Colonic mucosa (tissue), 4 donors: ENCODE results near the gene LAYN. TPM values are rescaled to one million over a fixed set of nuclear protein-coding genes. Genes with fewer than 3 reads are reported as not detected.

ENCODE experiments used
- DNase-seq: peaks from one replicate; pipeline ENCODE4 v3.0.0-alpha.2; 2020
- H3K27ac ChIP-seq: fragments of 200-600 bp; one replicate; pipeline ENCODE4 v1.8.0; 2021
- H3K27me3 ChIP-seq: fragments of 200-600 bp; one replicate; pipeline ENCODE4 v1.8.0; 2021
- H3K36me3 ChIP-seq: fragments of 200-600 bp; one replicate; pipeline ENCODE4 v1.8.0; 2021
- H3K4me1 ChIP-seq: fragments of 200-600 bp; one replicate; pipeline ENCODE4 v1.8.0; 2021; ENCODE audit warnings: mild to moderate bottlenecking
- H3K4me3 ChIP-seq: fragments of 200-600 bp; one replicate; pipeline ENCODE4 v1.8.0; 2021
- H3K9ac ChIP-seq, 2 donors: one replicate each; pipeline ENCODE4 v1.7.0; 2013; ENCODE audit warnings: control low read depth in 2 of 2, low read depth in 2 of 2, low read length in 2 of 2
- H3K9me3 ChIP-seq: fragments of 200-600 bp; one replicate; pipeline ENCODE4 v1.8.0; 2021
- intact Hi-C: fragments of 100-400 bp; cut with DNase I; formaldehyde crosslinking; loops from one replicate; pipeline ENCODE4 v1.14.1; 2022
- total RNA-seq, 2 donors: library from RNA; stranded (reverse); fragmentation: NEBNext Ultra II Directional in 1 of 2; extraction: Animal tissue kit (Norgen Biotek cat#: 25700) in 1 of 2; gene quantifications; one replicate each; pipeline ENCODE4 v1.2.1, GENCODE V29; 2021
- TF ChIP-seq, protein P1 (sequence below): fragments of 200-600 bp; IDR thresholded peaks from one replicate; pipeline ENCODE4 v1.8.0; 2022; ENCODE audit warnings: antibody characterized with exemption, mild to moderate bottlenecking
- donor health status: healthy.
- donor health status: DM: no; HTN: no; CAD: no.
- donor health status: DM: no; HTN: no; CAD: no.

The LAYN gene
- total RNA-seq, 2 donors from 2014 or later, result 0.99 to 9.0 TPM

DNA sequence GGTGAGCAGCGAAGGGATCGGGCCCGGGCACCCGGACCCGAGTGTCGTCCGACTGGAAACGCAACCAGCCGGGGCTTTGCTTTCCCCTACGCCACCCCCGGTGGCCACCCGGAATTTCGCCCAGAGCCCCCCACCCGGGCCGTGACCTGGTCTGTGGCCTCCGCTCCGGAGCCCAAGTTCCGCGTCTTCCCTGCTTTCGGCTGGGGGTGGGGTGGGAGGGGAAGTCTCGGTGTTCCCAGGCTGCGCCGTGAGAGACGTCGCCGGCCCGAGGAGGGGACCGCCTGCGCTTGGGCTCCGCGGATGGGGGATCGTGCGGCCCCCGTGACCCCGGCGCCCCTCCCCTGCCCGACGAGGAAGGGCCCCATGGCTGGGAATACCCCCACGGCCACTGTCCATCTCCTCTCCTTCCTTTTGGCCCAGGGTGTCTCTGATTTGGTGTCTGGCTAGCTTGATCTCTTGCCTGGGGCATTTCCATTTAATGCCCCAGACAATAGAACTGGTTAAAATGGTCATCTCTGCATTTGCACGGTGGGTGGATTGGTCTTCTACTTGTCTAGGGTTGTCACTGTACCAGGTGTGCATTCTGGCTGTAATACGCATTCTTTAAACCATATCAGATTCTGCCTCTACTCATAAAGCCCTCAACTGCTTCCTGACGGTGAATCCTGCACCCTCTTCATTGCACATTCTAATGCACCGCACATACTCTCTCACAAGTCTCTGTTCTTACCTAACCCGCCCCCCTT is 62.5 kb downstream of the LAYN start:
- intact Hi-C loops, result loop anchor here (1.0 to 10.0 kb wide), 2 partner anchors 112 to 174 kb away; no protein-coding TSS in a partner anchor
- no peaks in the 10 kb centered on the region for H3K27me3 ChIP-seq
- DNase-seq, result peak; percentile 42
- H3K9ac ChIP-seq, result peak overlapping the region; percentile 95
- H3K9me3 ChIP-seq, result no peaks in the 10 kb centered on the region
- H3K27ac ChIP-seq, result peak overlapping the region; percentile 97
- peak overlapping the region; percentile 93 for H3K4me3 ChIP-seq
- no peaks in the 10 kb centered on the region for H3K4me1 ChIP-seq
- TF ChIP-seq, protein P1, sequence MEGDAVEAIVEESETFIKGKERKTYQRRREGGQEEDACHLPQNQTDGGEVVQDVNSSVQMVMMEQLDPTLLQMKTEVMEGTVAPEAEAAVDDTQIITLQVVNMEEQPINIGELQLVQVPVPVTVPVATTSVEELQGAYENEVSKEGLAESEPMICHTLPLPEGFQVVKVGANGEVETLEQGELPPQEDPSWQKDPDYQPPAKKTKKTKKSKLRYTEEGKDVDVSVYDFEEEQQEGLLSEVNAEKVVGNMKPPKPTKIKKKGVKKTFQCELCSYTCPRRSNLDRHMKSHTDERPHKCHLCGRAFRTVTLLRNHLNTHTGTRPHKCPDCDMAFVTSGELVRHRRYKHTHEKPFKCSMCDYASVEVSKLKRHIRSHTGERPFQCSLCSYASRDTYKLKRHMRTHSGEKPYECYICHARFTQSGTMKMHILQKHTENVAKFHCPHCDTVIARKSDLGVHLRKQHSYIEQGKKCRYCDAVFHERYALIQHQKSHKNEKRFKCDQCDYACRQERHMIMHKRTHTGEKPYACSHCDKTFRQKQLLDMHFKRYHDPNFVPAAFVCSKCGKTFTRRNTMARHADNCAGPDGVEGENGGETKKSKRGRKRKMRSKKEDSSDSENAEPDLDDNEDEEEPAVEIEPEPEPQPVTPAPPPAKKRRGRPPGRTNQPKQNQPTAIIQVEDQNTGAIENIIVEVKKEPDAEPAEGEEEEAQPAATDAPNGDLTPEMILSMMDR, result no peak
- no peaks in the 10 kb centered on the region for H3K36me3 ChIP-seq

DNA sequence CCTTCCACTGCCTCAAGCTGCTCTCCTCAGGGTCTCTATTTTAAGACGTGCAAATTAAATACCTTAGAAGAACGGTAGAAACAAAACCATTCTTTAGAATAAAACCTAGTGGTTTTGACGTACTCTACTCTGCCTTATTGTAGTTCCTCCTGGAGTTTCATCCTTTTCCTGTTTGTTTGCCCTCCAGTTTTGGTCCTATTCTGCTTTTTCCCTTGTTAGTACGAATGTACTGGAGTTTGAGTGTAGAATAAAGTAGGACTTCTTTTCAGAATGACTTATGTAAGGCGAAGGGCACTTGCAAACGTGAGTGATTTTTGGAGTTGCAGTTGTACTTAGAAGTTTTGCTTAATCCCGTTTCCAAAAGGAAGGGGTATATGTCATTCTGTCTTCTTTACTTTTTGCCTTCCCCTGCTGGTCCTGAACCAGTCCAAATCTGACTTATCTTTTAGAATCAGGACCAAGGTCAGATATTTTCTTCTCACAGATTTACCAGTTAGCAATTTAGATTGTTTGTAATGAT is 63.2 kb downstream of the LAYN start:
- Histone ChIP-seq H3K9me3 (no peaks in the 10 kb centered on the region), H3K27me3 (no peaks in the 10 kb centered on the region), H3K4me3 (peak overlapping the region; percentile 93), H3K27ac (peak overlapping the region; percentile 97), H3K4me1 (no peaks in the 10 kb centered on the region), H3K9ac (peak overlapping the region in 1 of 2 donors; percentile 95), H3K36me3 (no peaks in the 10 kb centered on the region)
- intact Hi-C loops, result loop anchor here (10.0 kb wide), 1 partner anchor 111 kb away; no protein-coding TSS in a partner anchor
- no peak for DNase-seq
- TF ChIP-seq, protein P1, result no peak

DNA sequence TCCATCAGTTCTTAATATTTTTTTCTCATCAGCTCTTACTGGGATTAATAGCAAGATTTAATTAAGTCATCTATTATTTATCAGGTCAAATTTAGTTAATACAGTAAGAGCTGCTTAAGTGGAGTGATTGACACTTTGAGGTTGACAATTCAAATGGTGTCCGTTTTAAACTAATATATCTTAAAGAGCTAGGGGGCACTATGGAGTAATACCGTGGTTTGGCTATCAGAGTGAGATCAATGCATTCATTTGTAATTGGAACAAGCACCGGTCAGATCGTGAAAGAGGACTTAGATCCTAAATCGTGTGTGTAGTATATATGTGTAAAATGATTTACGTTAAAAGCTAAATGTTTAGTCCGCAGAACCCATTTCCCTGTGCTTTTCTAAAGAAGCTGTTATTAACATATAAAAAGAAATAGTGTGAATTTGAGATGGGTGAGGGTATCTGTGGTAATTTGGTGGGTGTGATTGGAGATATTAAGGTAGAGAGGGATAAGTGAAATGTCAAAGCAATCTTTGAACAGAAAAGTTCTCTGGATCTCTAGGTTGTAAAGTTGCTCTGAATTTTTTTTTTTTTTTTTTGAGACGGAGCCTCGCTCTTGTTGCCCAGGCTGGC is 64.0 kb downstream of the LAYN start:
- TF ChIP-seq, protein P1, result peak; percentile 56
- Histone ChIP-seq H3K4me1 (no peaks in the 10 kb centered on the region), H3K4me3 (no peak overlapping the region), H3K9me3 (no peaks in the 10 kb centered on the region), H3K27me3 (no peaks in the 10 kb centered on the region), H3K36me3 (no peaks in the 10 kb centered on the region), H3K9ac (no peak overlapping the region), H3K27ac (no peak overlapping the region)
- no peak for DNase-seq
- intact Hi-C loops, result loop anchor here (10.0 kb wide), 1 partner anchor 110 kb away; no protein-coding TSS in a partner anchor

DNA sequence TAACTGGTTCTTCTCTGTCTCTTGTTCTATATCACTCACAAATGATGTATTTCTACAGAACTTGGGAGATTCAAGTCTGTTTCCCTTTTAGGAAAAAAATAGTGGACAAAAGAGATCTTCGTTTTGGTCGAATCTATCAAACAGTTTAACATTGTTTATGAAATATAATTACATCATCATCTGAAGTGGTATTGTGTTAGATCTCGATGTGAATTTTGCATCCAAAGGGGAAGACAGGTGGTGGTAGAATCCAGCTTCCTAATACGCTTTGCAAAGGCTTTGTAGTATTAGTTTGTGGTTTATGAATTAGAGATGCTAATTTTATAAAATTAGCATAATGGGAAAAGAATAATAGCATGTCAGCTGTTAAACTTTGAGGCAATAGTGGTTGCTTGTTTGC is 65.2 kb downstream of the LAYN start:
- H3K9ac ChIP-seq, result no peak overlapping the region
- H3K27me3 ChIP-seq, result no peaks in the 10 kb centered on the region
- H3K27ac ChIP-seq, result no peak overlapping the region
- TF ChIP-seq, protein P1, result no peak
- H3K9me3 ChIP-seq, result no peaks in the 10 kb centered on the region
- no peaks in the 10 kb centered on the region for H3K36me3 ChIP-seq
- intact Hi-C loops, result loop anchor here (10.0 kb wide), 1 partner anchor 109 kb away; no protein-coding TSS in a partner anchor
- DNase-seq, result no peak
- H3K4me1 ChIP-seq, result no peaks in the 10 kb centered on the region
- H3K4me3 ChIP-seq, result no peak overlapping the region

DNA sequence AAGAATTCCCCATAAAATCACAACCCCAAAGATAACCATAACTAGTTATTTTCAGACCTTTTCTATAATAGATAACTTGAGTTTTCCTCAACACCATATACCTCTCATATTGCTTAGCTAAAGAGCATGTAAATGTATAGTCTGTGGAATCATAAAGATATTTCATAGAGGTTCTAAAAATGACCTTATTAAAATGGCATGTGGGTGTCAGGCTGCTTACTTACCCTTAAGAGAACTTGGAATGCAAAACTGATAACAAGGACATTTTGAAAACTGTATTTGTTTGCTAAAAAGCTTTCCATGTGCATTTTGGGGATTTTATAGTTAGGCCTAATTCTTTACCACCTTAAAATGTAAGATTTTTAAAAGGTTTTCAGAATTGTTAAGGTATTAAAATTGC is 66.5 kb downstream of the LAYN start:
- H3K27me3 ChIP-seq, result no peaks in the 10 kb centered on the region
- no peak overlapping the region for H3K27ac ChIP-seq
- no peak for DNase-seq
- no peaks in the 10 kb centered on the region for H3K4me1 ChIP-seq
- no peaks in the 10 kb centered on the region for H3K36me3 ChIP-seq
- no peaks in the 10 kb centered on the region for H3K9me3 ChIP-seq
- H3K9ac ChIP-seq, result no peak overlapping the region
- TF ChIP-seq, protein P1, result no peak
- no peak overlapping the region for H3K4me3 ChIP-seq
- intact Hi-C loops, result loop anchor here (10.0 kb wide), 1 partner anchor 108 kb away; no protein-coding TSS in a partner anchor
